HG02588 (cell line): Measurements from ENCODE around the gene KYAT1.
"Not testable (repeated sequence)": the region's sequence is repeated elsewhere in the genome, so short reads cannot be mapped to it uniquely, and the experiment has no call there.

ENCODE experiments used
- ATAC-seq: cut with Tn5 transposase; IDR thresholded peaks from one replicate; pipeline ENCODE4 v1.9.1; 2021; ENCODE audit warnings: mild to moderate bottlenecking, moderate library complexity; ENCODE audit not compliant: unreplicated experiment

Gene KYAT1

DNA sequence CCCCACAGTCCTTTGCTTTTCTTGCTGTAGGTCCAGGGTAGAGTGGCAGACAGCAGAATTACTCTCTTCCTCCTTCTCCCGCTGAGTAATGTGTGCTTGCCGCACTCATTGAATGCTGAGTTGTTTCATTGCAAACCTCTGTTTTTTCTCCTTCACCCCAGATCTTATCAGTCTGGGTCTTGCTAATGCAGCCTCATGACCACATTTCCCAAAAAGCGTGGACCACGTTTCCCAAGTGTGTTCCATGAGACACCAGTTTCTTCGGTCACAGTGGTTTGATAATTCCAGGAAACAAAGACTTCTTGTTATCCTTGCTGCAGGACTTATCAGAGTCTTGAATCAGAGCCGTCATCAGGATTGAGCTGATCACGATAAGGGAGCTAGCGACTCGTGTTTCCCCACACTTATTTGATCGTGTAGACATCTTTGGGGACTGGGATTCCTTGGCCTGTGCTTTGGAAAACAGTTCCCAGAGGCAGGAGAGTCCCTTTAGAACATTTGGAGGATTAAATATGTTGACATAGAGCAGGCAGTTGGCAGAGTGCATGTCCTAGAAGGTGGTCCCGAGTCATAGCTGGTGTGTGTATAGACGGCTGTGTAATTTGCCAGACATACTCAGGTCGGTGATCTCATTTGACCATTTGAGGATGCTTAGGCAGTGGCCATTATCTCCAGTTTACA, 4.6 kb upstream of the KYAT1 start:
- no peak for ATAC-seq

DNA sequence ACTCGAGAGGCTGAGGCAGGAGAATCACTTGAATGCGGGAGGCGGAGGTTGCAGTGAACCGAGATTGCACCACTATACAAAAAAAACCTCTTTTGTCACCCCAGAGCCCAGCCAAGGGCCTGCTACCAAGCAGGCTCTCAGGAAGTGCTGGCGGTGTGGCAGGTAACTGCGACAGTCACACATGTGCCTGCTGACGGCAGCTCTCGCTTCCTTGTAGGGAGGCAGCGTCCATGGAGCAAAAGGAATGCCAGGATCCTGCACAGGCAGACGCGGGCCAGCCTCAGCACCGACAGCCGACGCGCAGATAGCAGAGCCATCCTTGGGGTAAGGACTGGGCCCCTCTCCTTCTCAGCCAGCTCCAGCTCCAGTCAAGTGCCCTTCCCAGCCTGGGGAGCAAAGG, 4.0 kb upstream of the KYAT1 start:
- ATAC-seq, result no peak

DNA sequence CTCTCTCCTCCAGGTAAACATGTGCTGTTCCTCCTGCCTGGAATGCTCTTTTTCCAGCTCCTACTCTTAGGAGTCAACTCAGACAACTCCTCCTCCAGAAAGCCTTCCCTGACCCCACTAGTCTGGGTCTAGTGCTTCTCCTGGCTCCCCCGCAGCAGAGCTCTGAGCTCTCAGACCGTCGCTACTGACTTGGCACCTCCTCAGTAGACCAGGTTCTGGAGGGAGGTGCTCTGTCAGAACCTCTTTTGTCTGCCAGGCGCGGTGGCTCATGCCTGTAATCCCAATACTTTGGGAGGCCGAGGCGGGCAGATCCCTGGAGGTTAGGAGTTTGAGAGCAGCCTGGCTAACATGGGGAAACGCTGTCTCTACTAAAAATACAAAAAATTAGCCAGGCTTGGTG, 3.6 kb upstream of the KYAT1 start:
- ATAC-seq, result no peak

GRCh38 chr9:128884164-128884563, 2.4 kb upstream of the KYAT1 start:
- no peak for ATAC-seq

DNA sequence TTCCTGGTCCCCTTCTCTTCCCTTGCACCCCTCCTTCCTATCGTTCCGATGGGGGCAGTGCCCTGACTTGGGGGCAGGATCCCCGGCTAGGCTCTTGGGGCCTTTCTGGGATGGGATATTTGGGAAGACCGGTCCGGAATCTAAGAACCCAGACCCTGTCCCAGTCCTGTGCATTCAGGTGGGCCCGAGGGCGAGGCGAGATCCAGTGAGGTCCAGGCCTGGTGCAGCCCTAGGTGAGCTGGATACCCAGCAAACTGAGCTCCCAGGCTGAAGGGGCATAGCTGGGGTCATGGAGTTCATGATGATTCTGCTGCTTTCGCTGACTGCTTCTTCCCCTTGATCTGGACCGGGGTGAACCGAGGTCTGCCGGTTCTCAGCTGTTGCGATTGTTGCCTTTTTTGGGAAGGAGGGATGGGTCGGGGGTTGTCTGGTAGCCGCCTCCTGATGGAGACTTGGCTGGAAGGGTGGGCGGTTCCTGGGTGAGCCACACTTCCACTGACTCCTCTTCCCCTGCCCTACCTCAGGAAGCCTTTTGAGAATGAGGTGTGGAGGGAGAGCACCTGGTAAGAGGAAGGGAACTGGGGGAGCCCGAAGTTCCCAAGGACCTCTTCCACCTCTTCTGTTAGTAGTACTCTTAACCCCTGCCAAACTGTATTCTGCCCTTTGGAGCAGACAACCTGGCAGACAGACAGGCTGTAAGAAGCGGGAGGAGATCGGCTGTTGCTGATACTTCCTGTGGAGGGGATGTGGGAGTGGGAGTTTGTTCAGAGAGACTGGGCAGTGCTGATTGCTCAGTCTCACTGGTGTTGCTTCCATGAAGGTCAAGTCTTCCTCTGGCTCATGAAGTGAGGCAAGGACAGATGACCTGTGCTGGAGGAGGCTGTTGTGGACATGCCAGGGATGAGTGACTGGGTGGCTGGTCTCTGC, 1.2 kb upstream of the KYAT1 start:
- ATAC-seq, result no peak

GRCh38 chr9:128877852-128878251, 3.9 kb downstream of the KYAT1 start:
- no peak for ATAC-seq

GRCh38 chr9:128870941-128871265, 10.8 kb downstream of the KYAT1 start:
- not testable (repeated sequence) for ATAC-seq

DNA sequence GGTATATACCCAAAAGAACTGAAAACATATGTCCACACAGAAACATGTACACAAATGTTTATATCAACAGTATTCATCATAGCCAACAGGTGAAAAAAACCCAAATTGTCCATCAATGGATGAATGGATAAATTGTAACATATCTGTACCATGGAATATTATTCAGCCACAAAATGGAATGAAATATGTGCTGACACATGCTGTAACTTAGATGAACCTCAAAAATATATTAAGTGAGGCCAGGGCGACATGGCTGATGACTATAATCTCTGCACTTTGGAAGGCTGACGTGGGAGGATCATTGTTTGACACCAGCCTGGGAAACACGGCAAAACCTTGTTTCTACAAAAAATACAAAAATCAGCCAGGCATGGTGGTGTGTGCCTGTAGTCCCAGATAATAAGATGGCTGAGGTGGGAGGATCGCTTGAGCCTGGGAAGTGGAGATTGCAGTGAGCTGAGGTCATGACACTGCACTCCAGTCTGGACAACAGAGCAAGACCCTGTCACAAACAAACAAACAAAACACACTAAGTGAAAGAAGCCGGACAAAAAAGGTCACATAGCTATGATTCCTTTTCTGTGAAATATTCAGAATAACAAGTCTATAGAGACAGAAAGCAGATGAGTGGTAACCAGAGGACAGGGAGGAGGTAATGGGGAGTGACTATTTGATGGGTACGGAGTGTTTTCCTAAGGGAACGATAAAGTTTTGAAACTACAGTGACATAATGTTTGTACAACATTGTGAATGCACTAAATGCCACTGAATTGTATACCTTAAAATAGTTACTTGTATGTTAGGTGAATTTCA, 11.4 kb downstream of the KYAT1 start:
- ATAC-seq, result no peak

- no peak for ATAC-seq
Observed at GRCh38 chr9:128863647-128864046, 18.1 kb downstream of the KYAT1 start.

DNA sequence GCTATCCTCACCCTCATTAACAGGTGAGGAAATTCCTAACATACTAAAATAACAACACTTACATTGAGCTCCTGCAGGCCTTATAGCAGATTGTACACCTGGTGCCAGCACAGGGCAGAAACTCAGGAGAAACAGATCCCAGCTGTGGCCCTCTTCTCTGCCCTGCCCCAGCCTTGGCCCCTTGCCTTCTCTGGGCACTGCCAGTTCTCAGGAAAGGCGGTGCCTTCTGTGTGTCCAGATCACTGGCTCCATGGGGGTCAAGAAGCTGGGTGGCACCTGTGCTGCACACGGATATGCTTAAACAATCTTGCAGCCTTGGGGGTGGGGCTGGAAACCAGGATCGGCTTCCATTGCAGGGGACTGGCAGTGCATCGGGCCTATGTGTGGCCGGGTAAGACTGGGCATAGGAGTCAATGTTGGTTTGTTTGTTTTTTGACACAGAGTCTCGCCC, 19.3 kb downstream of the KYAT1 start:
- no peak for ATAC-seq

- no peak for ATAC-seq
Observed at GRCh38 chr9:128861501-128861900, 20.2 kb downstream of the KYAT1 start.

- no peak for ATAC-seq
Observed at GRCh38 chr9:128860937-128861336, 20.8 kb downstream of the KYAT1 start.

DNA sequence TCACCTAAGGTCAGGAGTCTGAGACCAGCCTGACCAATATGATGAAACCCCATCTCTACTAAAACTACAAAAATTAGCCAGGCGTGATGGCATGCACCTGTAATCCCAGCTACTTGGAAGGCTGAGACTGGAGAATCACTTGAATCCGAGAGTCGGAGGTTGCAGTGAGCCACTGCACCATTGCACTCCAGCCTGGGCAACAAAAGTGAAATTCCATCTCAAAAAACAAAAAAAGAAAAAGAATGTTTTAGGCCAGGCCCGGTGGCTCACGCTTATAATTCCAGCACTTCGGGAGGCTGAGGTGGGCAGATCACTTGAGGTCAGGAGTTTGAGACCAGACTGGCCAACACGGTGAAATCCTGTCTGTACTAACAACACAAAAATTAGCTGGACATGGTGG, 23.3 kb downstream of the KYAT1 start:
- ATAC-seq, result not testable (repeated sequence)

GRCh38 chr9:128854454-128854853, 27.3 kb downstream of the KYAT1 start:
- ATAC-seq, result not testable (repeated sequence)

GRCh38 chr9:128852646-128853045, 29.1 kb downstream of the KYAT1 start:
- ATAC-seq, result not testable (repeated sequence)

DNA sequence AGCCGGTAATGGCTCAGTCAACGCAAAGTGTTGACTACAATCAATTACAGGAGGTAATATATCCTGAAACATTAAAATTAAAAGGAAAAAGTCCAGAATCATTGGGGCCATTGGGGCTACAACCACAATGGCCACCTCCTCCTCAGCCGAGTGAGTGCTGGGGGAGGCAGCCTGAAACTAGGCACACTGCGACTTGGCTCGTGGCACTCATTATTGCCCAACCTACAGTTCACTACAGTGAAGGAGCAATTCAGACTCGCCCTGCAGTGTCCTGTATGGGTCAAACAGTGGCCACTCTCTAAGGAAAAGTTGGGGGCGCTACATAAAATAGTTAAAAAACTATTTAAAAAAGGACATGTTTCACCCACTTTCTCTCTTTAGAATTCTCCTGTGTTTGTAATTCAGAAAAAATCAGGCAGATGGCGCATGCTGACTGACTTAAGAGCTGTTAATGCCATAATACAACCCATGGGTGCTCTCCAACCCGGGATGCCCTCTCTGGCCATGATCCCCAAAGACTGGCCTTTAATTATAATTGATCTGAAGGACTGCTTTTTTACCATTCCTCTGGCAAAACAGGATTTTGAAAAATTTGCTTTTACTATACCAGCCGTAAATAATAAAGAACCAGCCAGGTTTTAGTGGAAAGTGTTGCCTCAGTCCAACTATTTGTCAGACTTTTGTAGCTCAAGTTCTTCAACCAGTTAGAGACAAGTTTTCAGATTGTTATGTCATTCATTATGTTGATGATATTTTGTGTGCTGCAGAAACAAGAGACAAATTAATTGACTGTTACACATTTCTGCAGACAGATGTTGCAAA, 29.8 kb downstream of the KYAT1 start:
- not testable (repeated sequence) for ATAC-seq

DNA sequence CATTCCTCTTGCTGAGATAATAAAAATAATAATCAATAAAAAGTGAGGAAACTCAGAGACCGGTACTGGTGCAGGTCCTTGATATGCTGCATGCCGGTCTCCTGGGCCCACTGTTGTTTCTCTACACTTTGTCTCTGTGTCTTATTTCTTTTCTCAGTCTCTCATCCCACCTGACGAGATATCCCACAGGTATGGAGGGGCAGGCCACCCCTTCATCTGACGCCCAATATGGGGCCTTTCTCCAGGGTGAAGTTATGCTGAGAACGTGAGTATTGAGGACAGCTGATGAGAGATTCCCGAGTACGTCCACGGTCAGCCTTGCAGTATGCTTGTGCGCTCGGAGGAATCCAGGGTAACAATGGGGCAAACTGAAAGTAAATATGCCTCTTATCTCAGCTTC, 30.7 kb downstream of the KYAT1 start:
- ATAC-seq, result not testable (repeated sequence)

DNA sequence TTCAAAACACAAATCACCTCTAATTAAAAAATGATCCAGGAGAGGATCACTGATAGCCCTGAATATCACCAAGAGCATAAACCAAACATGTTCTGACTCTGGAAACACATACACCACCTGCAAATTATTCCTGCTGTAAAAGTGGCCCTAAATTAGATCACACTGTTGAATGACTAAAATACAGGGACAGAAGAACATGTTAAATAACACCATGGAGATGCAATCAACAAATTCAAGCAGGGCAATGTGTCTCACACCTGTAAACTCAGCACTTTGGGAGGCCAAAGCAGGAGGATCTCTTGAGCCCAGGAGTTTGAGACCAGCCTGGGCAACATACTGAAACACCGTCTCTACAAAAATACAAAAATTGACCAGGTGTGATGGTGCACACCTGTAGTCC, 33.9 kb downstream of the KYAT1 start:
- ATAC-seq, result no peak

GRCh38 chr9:128846680-128847030, 35.1 kb downstream of the KYAT1 start:
- no peak for ATAC-seq

DNA sequence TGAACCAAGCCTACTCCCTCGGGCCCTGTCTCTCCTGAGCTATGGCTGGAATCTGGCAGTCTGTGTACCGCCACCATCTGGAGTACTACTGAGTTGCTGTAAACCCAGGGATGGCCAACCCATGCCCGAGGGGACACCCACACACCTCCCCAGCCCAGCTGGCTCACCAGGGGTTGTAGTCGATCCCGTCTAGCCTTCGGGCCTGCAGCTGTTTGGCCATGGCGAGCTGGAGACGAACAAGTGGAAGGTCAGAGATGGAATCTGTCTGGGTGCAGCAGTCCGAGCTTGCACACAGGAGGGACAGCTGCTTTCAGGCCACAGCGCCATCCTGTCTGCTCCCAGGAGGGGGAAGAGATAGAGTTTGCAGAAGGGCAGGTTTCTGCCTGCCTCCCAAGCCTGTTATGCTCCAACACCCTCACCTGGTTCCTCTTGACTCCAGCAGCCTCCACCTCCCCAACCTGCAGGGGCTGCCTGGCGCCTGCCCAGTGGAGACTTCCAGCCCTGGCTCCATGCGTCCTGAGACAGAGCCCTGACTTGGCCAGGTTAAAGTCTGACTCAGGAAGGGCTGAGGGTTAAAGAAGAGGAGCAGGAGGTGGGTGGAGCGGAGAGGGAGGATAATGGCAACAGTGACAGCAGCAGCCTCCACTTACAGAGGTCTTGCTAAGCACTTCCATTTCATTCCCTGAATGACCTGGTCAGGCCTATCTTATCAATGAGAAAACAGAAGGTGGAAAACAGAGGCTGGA, 36.4 kb downstream of the KYAT1 start:
- ATAC-seq, result no peak
